LNCaP clone FGC (cell line): ENCODE results near the gene P3H3.

Experiments used
- DNase-seq: peaks from one replicate; pipeline ENCODE4 v3.0.0-alpha.2; 2011; ENCODE audit warnings: low read depth
- H3K4me3 ChIP-seq: 2 replicates; pipeline ENCODE4 v1.5.1; 2011; ENCODE audit warnings: mild to moderate bottlenecking, low read depth, low read length, control low read depth
- CTCF ChIP-seq: IDR thresholded peaks from 2 replicates; pipeline ENCODE4 v1.5.1; 2012; ENCODE audit warnings: mild to moderate bottlenecking; ENCODE audit not compliant: control insufficient read depth, insufficient read depth; ENCODE audit errors: extremely low read depth

P3H3 gene

DNA sequence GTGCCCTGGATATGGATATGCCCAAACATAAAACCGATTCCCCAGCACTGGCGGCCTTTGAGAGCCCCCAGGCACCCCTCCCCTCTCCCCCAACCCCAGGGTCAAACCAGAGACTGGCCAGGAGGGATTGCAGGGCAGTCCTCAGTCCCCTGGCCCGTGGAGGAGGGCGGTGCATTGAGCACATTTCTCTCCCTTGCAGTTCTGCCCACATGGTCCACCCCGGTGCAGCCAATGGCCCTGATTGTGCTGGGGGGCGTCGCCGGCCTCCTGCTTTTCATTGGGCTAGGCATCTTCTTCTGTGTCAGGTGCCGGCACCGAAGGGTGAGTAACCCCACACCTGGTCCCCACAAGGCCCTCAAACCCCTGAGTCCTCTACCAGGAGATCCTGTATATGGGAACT, 10.0 kb upstream of the P3H3 start:
- DNase-seq: no peak
- TF ChIP-seq CTCF: no peak
- no peak overlapping the region for H3K4me3 ChIP-seq

DNA sequence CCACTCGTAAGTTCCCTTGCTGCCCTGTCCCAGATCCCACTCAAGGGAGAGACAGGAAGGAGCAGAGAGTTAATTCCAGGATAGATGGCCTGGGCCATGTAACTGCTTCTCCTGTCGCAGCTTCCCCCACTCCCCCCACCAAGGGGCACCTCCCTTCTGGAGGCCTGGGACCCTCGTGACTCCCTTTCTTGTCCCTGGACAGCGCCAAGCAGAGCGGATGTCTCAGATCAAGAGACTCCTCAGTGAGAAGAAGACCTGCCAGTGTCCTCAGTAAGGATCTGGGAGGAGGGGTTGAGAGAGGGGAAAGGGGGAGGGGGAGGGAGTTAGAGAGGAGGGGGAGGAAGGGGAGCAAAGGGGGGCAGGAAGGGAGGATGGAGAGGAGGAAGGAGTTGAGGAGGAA, 9.6 kb upstream of the P3H3 start:
- DNase-seq: no peak
- no peak overlapping the region for H3K4me3 ChIP-seq
- TF ChIP-seq CTCF: no peak

DNA sequence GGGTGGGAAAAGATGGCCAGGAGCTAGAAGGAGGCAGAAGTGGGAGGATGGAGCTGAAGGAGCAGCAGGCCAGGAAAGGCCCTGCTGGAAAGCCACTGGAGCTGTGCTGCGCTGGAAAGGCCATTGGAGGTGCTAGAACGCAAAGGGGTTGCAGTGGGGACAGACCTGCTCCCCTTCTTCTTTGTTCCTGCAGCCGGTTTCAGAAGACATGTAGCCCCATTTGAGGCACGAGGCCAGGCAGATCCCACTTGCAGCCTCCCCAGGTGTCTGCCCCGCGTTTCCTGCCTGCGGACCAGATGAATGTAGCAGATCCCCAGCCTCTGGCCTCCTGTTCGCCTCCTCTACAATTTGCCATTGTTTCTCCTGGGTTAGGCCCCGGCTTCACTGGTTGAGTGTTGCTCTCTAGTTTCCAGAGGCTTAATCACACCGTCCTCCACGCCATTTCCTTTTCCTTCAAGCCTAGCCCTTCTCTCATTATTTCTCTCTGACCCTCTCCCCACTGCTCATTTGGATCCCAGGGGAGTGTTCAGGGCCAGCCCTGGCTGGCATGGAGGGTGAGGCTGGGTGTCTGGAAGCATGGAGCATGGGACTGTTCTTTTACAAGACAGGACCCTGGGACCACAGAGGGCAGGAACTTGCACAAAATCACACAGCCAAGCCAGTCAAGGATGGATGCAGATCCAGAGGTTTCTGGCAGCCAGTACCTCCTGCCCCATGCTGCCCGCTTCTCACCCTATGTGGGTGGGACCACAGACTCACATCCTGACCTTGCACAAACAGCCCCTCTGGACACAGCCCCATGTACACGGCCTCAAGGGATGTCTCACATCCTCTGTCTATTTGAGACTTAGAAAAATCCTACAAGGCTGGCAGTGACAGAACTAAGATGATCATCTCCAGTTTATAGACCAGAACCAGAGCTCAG, 8.8 kb upstream of the P3H3 start:
- no peak overlapping the region for H3K4me3 ChIP-seq
- no peak for TF ChIP-seq CTCF
- no peak for DNase-seq

DNA sequence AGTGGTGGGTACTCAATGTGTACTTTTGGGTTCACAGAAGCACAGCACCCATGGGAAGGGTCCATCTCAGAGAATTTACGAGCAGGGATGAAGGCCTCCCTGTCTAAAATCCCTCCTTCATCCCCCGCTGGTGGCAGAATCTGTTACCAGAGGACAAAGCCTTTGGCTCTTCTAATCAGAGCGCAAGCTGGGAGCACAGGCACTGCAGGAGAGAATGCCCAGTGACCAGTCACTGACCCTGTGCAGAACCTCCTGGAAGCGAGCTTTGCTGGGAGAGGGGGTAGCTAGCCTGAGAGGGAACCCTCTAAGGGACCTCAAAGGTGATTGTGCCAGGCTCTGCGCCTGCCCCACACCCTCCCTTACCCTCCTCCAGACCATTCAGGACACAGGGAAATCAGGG, 8.0 kb upstream of the P3H3 start:
- TF ChIP-seq CTCF: no peak
- no peak overlapping the region for H3K4me3 ChIP-seq
- no peak for DNase-seq

GRCh38 chr12:6821591-6822425, 6.4 kb upstream of the P3H3 start, which contains the start of gene GPR162:
Gene GPR162, plus strand, starts transcription at chr12:6821821. Its CDS starts 2,078 bp downstream, at chr12:6823899.
- no peak for DNase-seq
- TF ChIP-seq CTCF: no peak
- no peak within 1 kb of the TSS for H3K4me3 ChIP-seq

DNA sequence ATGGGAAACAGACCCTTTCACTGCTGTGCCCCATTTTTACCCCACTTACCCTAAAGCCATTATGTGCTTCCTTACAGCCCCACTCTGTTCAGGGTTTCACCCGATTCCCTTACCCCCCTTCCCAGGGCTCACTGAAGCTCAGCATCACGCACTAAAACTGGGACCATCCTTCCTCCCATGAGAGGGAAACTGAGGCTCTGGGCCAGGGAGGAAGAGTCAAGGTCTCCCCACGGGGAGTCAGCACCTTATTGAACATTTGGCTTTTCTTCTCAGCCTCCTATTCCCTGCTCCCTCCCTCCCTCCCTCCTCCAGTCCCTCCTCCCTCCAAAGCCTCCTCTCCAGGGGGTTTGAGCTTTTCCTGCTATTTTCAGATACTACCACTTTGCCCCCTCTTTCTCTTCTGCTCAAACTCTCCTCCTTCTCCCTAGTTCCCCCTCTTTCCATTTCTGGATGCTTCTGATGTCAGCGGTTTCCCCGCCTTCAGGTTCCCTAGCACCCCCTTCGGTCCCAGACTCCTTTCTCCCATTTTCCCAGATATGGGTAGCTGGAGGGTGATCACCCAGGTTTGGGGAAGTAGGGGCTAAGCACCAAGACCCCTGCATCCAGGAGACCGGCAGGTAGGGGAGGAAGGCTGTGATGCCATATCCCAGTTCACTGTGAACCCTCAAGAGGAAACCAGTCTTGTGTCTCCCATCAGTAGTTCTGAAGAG, 5.6 kb upstream of the P3H3 start:
- no peak for TF ChIP-seq CTCF
- no peak for DNase-seq
- H3K4me3 ChIP-seq: no peak overlapping the region
